K562 (cell line): ENCODE measurements around the gene GORASP2. TPM values are rescaled to one million over a fixed set of nuclear protein-coding genes. Genes with fewer than 3 reads are reported as not detected.

Experiments used
- ATAC-seq: fragments of 200-7000 bp; cut with Tn5 transposase; 3 replicates; pipeline ENCODE4 v1.9.1; 2020; ENCODE audit warnings: moderate library complexity
- Bru-seq: library from RNA; stranded (reverse); fragments of 400-500 nt; gene quantifications from one replicate; lab custom pipeline; 2021; lab: Mats Ljungman, UMichigan
- BruChase-seq, 2 experiments: library from RNA; stranded (reverse); fragments of 400-500 nt; gene quantifications; one replicate each; lab custom pipeline; 2021; lab: Mats Ljungman, UMichigan
- BruUV-seq: library from RNA; stranded (reverse); fragments of 400-500 nt; replicated peaks from 2 replicates; lab custom pipeline; 2021; lab: Mats Ljungman, UMichigan
- CTCF ChIA-PET: fragments of 300-600 bp; formaldehyde crosslinking; extraction: SDS; loops from one replicate; lab custom pipeline; 2021; ENCODE audit warnings: low intra/inter-chr PET ratio; lab: Yijun Ruan, JAX
- POLR2A ChIA-PET: fragments of 300-600, 350-650 bp; sonication (Branson Sonifier 250); formaldehyde crosslinking; extraction: SDS; loops from one replicate; lab custom pipeline; 2021; ENCODE audit warnings: antibody characterized with exemption, inconsistent platforms; lab: Yijun Ruan, JAX
- DNase-seq, 4 experiments: peaks; one replicate each; pipeline versions ENCODE4 v3.0.0 to v3.0.0-alpha.2; 2011 to 2018; ENCODE audit warnings: low spot score in 3 of 4, mixed read lengths in 3 of 4; ENCODE audit errors: extremely low read depth in 1 of 4
- FAIRE-seq: peaks from 2 replicates; lab custom pipeline; 2011; peaks lifted over from hg19 to GRCh38; lab: Jason Lieb, UNC
- H2AFZ ChIP-seq: 2 replicates; pipeline ENCODE4 v1.6.0; 2011; ENCODE audit warnings: low read depth, low read length, control low read depth, inconsistent platforms
- H3K27ac ChIP-seq: fragments of 200-600 bp; 3 replicates; pipeline ENCODE4 v1.8.0; 2011; ENCODE audit warnings: low read depth, mild to moderate bottlenecking, control low read depth, inconsistent platforms, low read length, moderate library complexity, mixed read lengths; ENCODE audit errors: extremely low read depth
- H3K27me3 ChIP-seq, 2 experiments: fragments of 300-600 bp in 1 of 2; 2 replicates in 1 of 2; 3 replicates in 1 of 2; pipeline versions ENCODE4 v1.6.0 to v1.8.0; 2011; ENCODE audit warnings: inconsistent platforms in 2 of 2, low read length in 2 of 2, mild to moderate bottlenecking in 1 of 2, mixed read lengths in 1 of 2, moderate library complexity in 1 of 2; ENCODE audit not compliant: control insufficient read depth in 2 of 2, insufficient read depth in 2 of 2
- H3K36me3 ChIP-seq: fragments of 300-600 bp; 3 replicates; pipeline ENCODE4 v1.8.0; 2011; ENCODE audit warnings: mild to moderate bottlenecking, low read length, inconsistent platforms; ENCODE audit not compliant: control insufficient read depth, insufficient read depth
- H3K4me1 ChIP-seq, 2 experiments: fragments of 200-600 bp in 1 of 2; replicated peaks in 1 of 2; 2 replicates in 1 of 2; 3 replicates in 1 of 2; pipeline versions ENCODE4 v1.5.1 to v1.8.0; 2011; ENCODE audit warnings: inconsistent platforms in 2 of 2, low read length in 2 of 2, mild to moderate bottlenecking in 1 of 2, mixed read lengths in 1 of 2, moderate library complexity in 1 of 2; ENCODE audit not compliant: control insufficient read depth in 2 of 2, insufficient read depth in 2 of 2
- H3K4me2 ChIP-seq: 2 replicates; pipeline ENCODE4 v1.6.1; 2011; ENCODE audit warnings: low read length, control low read depth, inconsistent platforms, mixed read lengths; ENCODE audit not compliant: insufficient read depth
- H3K4me3 ChIP-seq: fragments of 200-600 bp; sonication (generic), shearing (Covaris generic); 2 replicates; pipeline ENCODE4 v1.5.1; 2016; ENCODE audit warnings: control low read depth, inconsistent platforms
- H3K79me2 ChIP-seq: fragments of 200-600 bp; 3 replicates; pipeline ENCODE4 v1.8.0; 2011; ENCODE audit warnings: low read length, inconsistent platforms; ENCODE audit not compliant: control insufficient read depth, insufficient read depth
- H3K9ac ChIP-seq, 2 experiments: 2 replicates each; pipeline versions ENCODE4 v1.6.0 to v1.6.1; 2011; ENCODE audit warnings: low read depth in 2 of 2, low read length in 2 of 2, control low read depth in 1 of 2, inconsistent platforms in 1 of 2, mild to moderate bottlenecking in 1 of 2, mixed read lengths in 1 of 2; ENCODE audit not compliant: insufficient read depth in 1 of 2
- H3K9me1 ChIP-seq: one replicate; pipeline ENCODE4 v1.6.0; 2011; ENCODE audit warnings: inconsistent platforms, mild to moderate bottlenecking, low read length, moderate library complexity; ENCODE audit not compliant: control insufficient read depth, insufficient read depth
- H3K9me3 ChIP-seq: replicated peaks from 2 replicates; pipeline ENCODE4 v1.5.1; 2011; ENCODE audit warnings: low read depth, low read length, inconsistent platforms; ENCODE audit not compliant: control insufficient read depth, insufficient read depth
- H4K20me1 ChIP-seq: replicated peaks from 2 replicates; pipeline ENCODE4 v1.6.1; 2011; ENCODE audit warnings: low read length, inconsistent platforms, mixed read lengths; ENCODE audit not compliant: control insufficient read depth, insufficient read depth
- GATA2 ChIP-seq: sonication (generic); formaldehyde crosslinking; IDR thresholded peaks from 2 replicates; pipeline ENCODE4 v1.4.0; 2020; ENCODE audit warnings: mild to moderate bottlenecking, missing genetic modification reagents
- LARP7 ChIP-seq: fragments of 450-650 bp; IDR thresholded peaks from 2 replicates; pipeline ENCODE4 v1.6.1; 2016
- NR2F6 ChIP-seq: fragments of 450-650 bp; formaldehyde crosslinking; IDR thresholded peaks from 2 replicates; pipeline ENCODE4 v1.4.0; 2020; ENCODE audit warnings: mild to moderate bottlenecking
- RBFOX2 ChIP-seq: fragments of 200-400 bp; formaldehyde crosslinking; IDR thresholded peaks from 2 replicates; pipeline ENCODE4 v1.6.1; 2017; ENCODE audit warnings: low read depth, mild to moderate bottlenecking, low read length, moderate library complexity
- ZFX ChIP-seq: sonication (generic); formaldehyde crosslinking; IDR thresholded peaks from 2 replicates; pipeline ENCODE4 v1.8.0; 2022; ENCODE audit warnings: mild to moderate bottlenecking, missing genetic modification reagents, moderate library complexity
- WGBS: fragments of 100-300 bp; shearing (Covaris generic); methylation state at CpG from one replicate; pipeline ENCODE4 v1.1.6; 2016; ENCODE audit warnings: low coverage, mixed read lengths; ENCODE audit not compliant: insufficient coverage; ENCODE audit errors: missing lambda C conversion rate; 5-methylcytosine and 5-hydroxymethylcytosine counted together
- in situ Hi-C: fragments of 300-500 bp; cut with MboI; formaldehyde crosslinking; loops from 4 replicates; pipeline ENCODE4 v1.15.0; 2018; ENCODE audit warnings: inconsistent platforms, mixed read lengths
- intact Hi-C: fragments of 100-400 bp; cut with micrococcal nuclease; formaldehyde crosslinking; loops from 2 replicates; pipeline ENCODE4 v1.14.2; 2022
- long read RNA-seq, 3 experiments: library from polyadenylated mRNA in 2 of 3; library from RNA in 1 of 3; unstranded in 2 of 3; stranded (forward) in 1 of 3; transcript quantifications; one replicate each; pipeline ENCODE4 v2.0.0, GENCODE V29; 2019 to 2022
- polyA minus RNA-seq, 3 experiments: library from RNA; depleted of rRNA, polyadenylated mRNA; stranded (reverse); fragments of >200 nt; gene quantifications; 2 replicates each; pipeline ENCODE4 v1.2.3, GENCODE V29; 2011
- polyA plus RNA-seq, 8 experiments: library from polyadenylated mRNA; depleted of rRNA in 4 of 8; stranded (reverse) in 5 of 8; unstranded in 3 of 8; fragments of >200 nt; fragmentation: Nextera tagmentation in 2 of 8; fragmentation: Illumina TruSeq in 1 of 8; extraction: Ambion mirVana in 2 of 8; extraction: Trizol in 1 of 8; gene quantifications; 2 replicates each; pipeline versions ENCODE4 v1.2.1 to v1.2.3, GENCODE V29; 2011 to 2014; ENCODE audit warnings: inconsistent platforms in 1 of 8, missing spikeins in 1 of 8
- total RNA-seq, 7 experiments: library from RNA; depleted of rRNA in 6 of 7; stranded (reverse); fragments of >200 nt in 6 of 7; fragmentation: Illumina TruSeq in 2 of 7; extraction: Trizol in 2 of 7; gene quantifications; 2 replicates each; pipeline versions ENCODE4 v1.2.1 to v1.2.3, GENCODE V29; 2011 to 2021; ENCODE audit warnings: low replicate concordance in 1 of 7
- TF ChIP-seq, protein P1 (sequence below): fragments of 450-650 bp; IDR thresholded peaks from 2 replicates; pipeline ENCODE4 v1.6.1; 2016; ENCODE audit warnings: low read depth

The GORASP2 gene
- 76.1 and 136 TPM in 2 replicates for total RNA-seq (2011; cell fraction: chromatin; rRNA removed; ENCODE audit: low replicate concordance)
- total RNA-seq (2011; cell fraction: nucleolus; rRNA removed): 56.1 and 58.7 TPM in 2 replicates
- total RNA-seq (2011; cell fraction: nucleoplasm; rRNA removed): 70.5 and 94.6 TPM in 2 replicates
- total RNA-seq (2014; rRNA removed) (59.6 and 61.8 TPM in 2 replicates), total RNA-seq (2014; rRNA removed; fragmentation: Illumina TruSeq; extraction: Trizol) (46.1 and 55.9 TPM in 2 replicates), total RNA-seq (2015; rRNA removed; fragmentation: Illumina TruSeq; extraction: Trizol) (52.3 and 54.1 TPM in 2 replicates), total RNA-seq (2021) (96.9 and 98.9 TPM in 2 replicates), polyA plus RNA-seq (2011; rRNA removed) (180 and 239 TPM in 2 replicates), polyA plus RNA-seq (2014; fragmentation: Illumina TruSeq; extraction: Trizol) (146 and 153 TPM in 2 replicates), polyA plus RNA-seq (2014; fragmentation: Nextera tagmentation; extraction: Ambion mirVana) (10 to 100 TPM; 27.4 to 29.9 TPM), polyA plus RNA-seq (2014; rRNA removed) (93.4 and 101 TPM in 2 replicates), polyA minus RNA-seq (2011; rRNA and poly(A)+ RNA removed) (199 and 207 TPM in 2 replicates), Bru-seq, nascent RNA (percentile 96 among the genes with signal in this experiment), BruChase-seq, experiment 1, labeled RNA remaining after a 2-hour chase (percentile 97 among the genes with signal in this experiment), BruChase-seq, experiment 2, labeled RNA remaining after a 6-hour chase (percentile 96 among the genes with signal in this experiment)
- polyA plus RNA-seq (2011; cell fraction: cytosol; rRNA removed): 271 and 294 TPM in 2 replicates
- 85.4 and 108 TPM in 2 replicates for polyA plus RNA-seq (2011; cell fraction: nucleus; rRNA removed)
- 81.8 and 88.5 TPM in 2 replicates for polyA plus RNA-seq (2012)
- polyA minus RNA-seq (2011; cell fraction: cytosol; rRNA and poly(A)+ RNA removed): 61.5 and 71.4 TPM in 2 replicates
- 47.5 and 82.2 TPM in 2 replicates for polyA minus RNA-seq (2011; cell fraction: nucleus; rRNA and poly(A)+ RNA removed)
- long read RNA-seq, experiment 1, transcript GORASP2-207 (5 exons, 2,096 nt): minor isoform, 22 of 248 reads
- long read RNA-seq, experiment 1, transcript GORASP2-201 (10 exons, 3,173 nt): major isoform, 98 of 248 reads
- long read RNA-seq, experiment 1, partial matches to known transcripts: 110 of 248 reads
- long read RNA-seq, experiment 1, other reads (novel, unspliced or antisense): 15 of 248 reads
- long read RNA-seq, experiment 2, transcript GORASP2-201 (10 exons, 3,173 nt): major isoform, 82 of 179 reads
- long read RNA-seq, experiment 2, partial matches to known transcripts: 62 of 179 reads
- long read RNA-seq, experiment 2, other reads (novel, unspliced or antisense): 30 of 179 reads
- long read RNA-seq, experiment 3, transcript GORASP2-201 (10 exons, 3,173 nt): major isoform, 136 of 166 reads
- long read RNA-seq, experiment 3, partial matches to known transcripts: 16 of 166 reads
- long read RNA-seq, experiment 3, other reads (novel, unspliced or antisense): 11 of 166 reads

DNA sequence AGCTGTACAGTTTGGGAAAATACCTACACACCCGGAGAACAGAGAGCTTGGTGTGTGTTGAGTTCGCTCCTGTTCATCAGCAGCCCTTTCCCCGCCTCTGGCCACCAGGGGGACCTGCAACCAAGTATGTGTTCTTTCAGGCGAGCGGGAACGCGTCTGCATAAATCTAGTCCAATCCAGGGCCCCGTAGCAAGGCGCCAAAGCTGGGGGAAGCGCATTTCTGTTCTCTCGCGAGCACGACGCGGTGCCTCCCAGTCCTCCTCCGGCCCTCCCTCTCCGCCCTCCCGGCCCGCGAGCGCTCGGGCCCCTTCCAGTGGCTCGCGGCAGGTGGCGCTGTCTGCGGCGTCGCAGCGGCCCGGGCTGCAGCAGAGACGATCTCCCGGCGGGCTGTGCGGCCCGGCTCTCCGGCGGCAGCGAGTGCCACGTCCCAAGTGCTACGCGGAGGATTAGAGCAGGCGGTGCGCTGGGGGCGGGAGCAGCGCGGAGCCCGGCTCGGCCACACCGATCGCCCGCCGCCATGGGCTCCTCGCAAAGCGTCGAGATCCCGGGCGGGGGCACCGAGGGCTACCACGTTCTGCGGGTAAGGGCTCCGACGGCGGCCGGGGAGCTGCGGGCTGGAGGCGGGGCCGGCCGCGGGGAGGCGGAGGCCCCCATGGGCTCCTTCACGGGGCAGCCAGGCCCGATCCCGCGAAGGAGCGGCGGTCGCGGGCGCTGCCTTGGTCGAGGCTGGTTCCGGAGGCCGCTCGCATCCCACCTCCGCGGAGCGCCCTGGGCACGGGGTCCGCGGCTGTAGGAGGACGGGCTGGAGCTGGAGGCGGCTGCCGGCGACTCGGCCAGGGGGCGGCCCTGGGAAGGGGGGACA is at the start of gene GORASP2:
Gene GORASP2, plus strand, starts transcription at position 430 of the 862 bp plus-strand sequence. Its CDS starts 88 bp downstream, at position 518.
- Histone ChIP-seq H3K79me2 (peaks cover 50% of the 10 kb centered on the region), H2AFZ (peak within 1 kb of the TSS; percentile 90), H3K4me1 (peaks cover 13 to 26% of the 10 kb centered on the region in 2 experiments; a peak in 4 of 5 replicates), H3K9me1 (no peaks in the 10 kb centered on the region), H3K9ac (peak within 1 kb of the TSS; percentile 92 to 98), H3K9me3 (peaks cover 11% of the 10 kb centered on the region), H4K20me1 (peaks cover 27% of the 10 kb centered on the region), H3K27me3 (no peaks in the 10 kb centered on the region), H3K4me2 (peak within 1 kb of the TSS; percentile 100), H3K36me3 (peaks cover 31% of the 10 kb centered on the region), H3K27ac (peak within 1 kb of the TSS; percentile 95), H3K4me3 (peak within 1 kb of the TSS; percentile 81)
- FAIRE-seq (peak; percentile 97), DNase-seq (peak; percentile 98 to 100 (median 98)), ATAC-seq (peak; percentile 94)
- no TSS peak for BruUV-seq
- POLR2A ChIA-PET: interaction anchor here (0.5 to 4.5 kb wide), 40 partner anchors 9 to 1627 kb away, joined by 3 to 28 read pairs (median 4); partner anchors contain the start of genes DCAF17, GAD1, METTL8 and PDK1
- CTCF ChIA-PET: interaction anchor here (0.5 to 0.9 kb wide), 3 partner anchors 14 to 947 kb away, joined by 3 read pairs; no protein-coding TSS in a partner anchor
- in situ Hi-C loops (no loop called here), intact Hi-C loops (loop anchor here (1.0 to 2.0 kb wide), 4 partner anchors 44 to 504 kb away; partner anchors contain the start of gene METTL8)
- WGBS: under 1% methylated on average over 73 of the region's 95 CpGs
- TF ChIP-seq ZFX (CRISPR knock-in tag) (peak; percentile 98), GATA2 (CRISPR knock-in tag) (no peak), NR2F6 (no peak), RBFOX2 (peak; percentile 100), LARP7 (0 out of 2 replicates have a peak, but pooled peaks have one; percentile 44)
- TF ChIP-seq, protein P1, sequence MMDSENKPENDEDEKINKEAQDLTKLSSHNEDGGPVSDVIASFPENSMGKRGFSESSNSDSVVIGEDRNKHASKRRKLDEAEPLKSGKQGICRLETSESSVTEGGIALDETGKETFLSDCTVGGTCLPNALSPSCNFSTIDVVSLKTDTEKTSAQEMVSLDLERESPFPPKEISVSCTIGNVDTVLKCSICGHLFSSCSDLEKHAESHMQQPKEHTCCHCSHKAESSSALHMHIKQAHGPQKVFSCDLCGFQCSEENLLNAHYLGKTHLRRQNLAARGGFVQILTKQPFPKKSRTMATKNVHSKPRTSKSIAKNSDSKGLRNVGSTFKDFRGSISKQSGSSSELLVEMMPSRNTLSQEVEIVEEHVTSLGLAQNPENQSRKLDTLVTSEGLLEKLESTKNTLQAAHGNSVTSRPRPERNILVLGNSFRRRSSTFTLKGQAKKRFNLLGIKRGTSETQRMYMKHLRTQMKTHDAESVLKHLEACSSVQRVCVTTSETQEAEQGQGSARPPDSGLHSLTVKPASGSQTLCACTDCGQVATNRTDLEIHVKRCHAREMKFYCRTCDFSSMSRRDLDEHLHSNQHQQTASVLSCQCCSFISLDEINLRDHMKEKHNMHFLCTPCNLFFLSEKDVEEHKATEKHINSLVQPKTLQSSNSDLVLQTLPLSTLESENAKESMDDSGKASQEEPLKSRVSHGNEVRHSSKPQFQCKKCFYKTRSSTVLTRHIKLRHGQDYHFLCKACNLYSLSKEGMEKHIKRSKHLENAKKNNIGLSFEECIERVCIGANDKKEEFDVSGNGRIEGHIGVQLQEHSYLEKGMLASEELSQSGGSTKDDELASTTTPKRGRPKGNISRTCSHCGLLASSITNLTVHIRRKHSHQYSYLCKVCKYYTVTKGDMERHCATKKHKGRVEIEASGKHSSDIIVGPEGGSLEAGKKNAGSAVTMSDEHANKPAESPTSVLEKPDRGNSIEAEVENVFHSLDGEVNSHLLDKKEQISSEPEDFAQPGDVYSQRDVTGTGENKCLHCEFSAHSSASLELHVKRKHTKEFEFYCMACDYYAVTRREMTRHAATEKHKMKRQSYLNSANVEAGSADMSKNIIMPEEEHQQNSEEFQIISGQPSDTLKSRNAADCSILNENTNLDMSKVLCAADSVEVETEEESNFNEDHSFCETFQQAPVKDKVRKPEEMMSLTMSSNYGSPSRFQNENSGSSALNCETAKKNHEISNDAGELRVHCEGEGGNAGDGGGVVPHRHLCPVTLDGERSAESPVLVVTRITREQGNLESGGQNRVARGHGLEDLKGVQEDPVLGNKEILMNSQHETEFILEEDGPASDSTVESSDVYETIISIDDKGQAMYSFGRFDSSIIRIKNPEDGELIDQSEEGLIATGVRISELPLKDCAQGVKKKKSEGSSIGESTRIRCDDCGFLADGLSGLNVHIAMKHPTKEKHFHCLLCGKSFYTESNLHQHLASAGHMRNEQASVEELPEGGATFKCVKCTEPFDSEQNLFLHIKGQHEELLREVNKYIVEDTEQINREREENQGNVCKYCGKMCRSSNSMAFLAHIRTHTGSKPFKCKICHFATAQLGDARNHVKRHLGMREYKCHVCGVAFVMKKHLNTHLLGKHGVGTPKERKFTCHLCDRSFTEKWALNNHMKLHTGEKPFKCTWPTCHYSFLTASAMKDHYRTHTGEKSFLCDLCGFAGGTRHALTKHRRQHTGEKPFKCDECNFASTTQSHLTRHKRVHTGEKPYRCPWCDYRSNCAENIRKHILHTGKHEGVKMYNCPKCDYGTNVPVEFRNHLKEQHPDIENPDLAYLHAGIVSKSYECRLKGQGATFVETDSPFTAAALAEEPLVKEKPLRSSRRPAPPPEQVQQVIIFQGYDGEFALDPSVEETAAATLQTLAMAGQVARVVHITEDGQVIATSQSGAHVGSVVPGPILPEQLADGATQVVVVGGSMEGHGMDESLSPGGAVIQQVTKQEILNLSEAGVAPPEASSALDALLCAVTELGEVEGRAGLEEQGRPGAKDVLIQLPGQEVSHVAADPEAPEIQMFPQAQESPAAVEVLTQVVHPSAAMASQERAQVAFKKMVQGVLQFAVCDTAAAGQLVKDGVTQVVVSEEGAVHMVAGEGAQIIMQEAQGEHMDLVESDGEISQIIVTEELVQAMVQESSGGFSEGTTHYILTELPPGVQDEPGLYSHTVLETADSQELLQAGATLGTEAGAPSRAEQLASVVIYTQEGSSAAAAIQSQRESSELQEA: peak; percentile 97
